G401.6 (cell line): ENCODE measurements around the gene HCLS1.
"Not testable (repeated sequence)": the region's sequence is repeated elsewhere in the genome, so short reads cannot be mapped to it uniquely, and the experiment has no call there.

ENCODE experiments used
- FAIRE-seq: peaks from 2 replicates; lab custom pipeline; 2012; peaks lifted over from hg19 to GRCh38; lab: Jason Lieb, UNC

Gene HCLS1

GRCh38 chr3:121598564-121598963, 62.1 kb downstream of the HCLS1 start:
- no peak for FAIRE-seq

- no peak for FAIRE-seq
Measured at GRCh38 chr3:121595765-121596406, 64.8 kb downstream of the HCLS1 start.

GRCh38 chr3:121594850-121595249, 65.9 kb downstream of the HCLS1 start:
- FAIRE-seq, result no peak

- not testable (repeated sequence) for FAIRE-seq
Measured at GRCh38 chr3:121593806-121594205, 66.9 kb downstream of the HCLS1 start.

- FAIRE-seq, result no peak
Measured at GRCh38 chr3:121592856-121593702, 67.6 kb downstream of the HCLS1 start, which contains the start of gene FBXO40. Gene FBXO40, plus strand, starts transcription at chr3:121593379. Its CDS starts 27,197 bp downstream, at chr3:121620576.

- no peak for FAIRE-seq
Measured at GRCh38 chr3:121584418-121584817, 76.3 kb downstream of the HCLS1 start.

GRCh38 chr3:121581691-121582090, 79.0 kb downstream of the HCLS1 start:
- FAIRE-seq, result no peak
